Ascending aorta (tissue), 2 donors: ENCODE data around the gene AGBL1. TPM values are rescaled to one million over a fixed set of nuclear protein-coding genes. Genes with fewer than 3 reads are reported as not detected.

ENCODE experiments used
- DNase-seq, 2 donors: peaks; one replicate each; pipeline ENCODE4 v3.0.0-alpha.2; 2019; ENCODE audit warnings: low spot score in 2 of 2
- H3K27ac ChIP-seq, 2 donors: fragments of 200-600 bp; sonication (generic); one replicate each; pipeline ENCODE4 v1.5.1; 2016 to 2017; ENCODE audit warnings: mild to moderate bottlenecking in 1 of 2
- H3K27me3 ChIP-seq: fragments of 200-600 bp; sonication (generic); one replicate; pipeline ENCODE4 v1.5.1; 2017
- H3K36me3 ChIP-seq, 2 donors: fragments of 200-600 bp; sonication (generic); one replicate each; pipeline ENCODE4 v1.5.1; 2016
- H3K4me1 ChIP-seq, 2 donors: fragments of 200-600 bp; sonication (generic); one replicate each; pipeline ENCODE4 v1.5.1; 2016 to 2017; ENCODE audit warnings: mild to moderate bottlenecking in 1 of 2
- H3K4me3 ChIP-seq, 2 donors: fragments of 200-600 bp; sonication (generic); one replicate each; pipeline ENCODE4 v1.5.1; 2016 to 2017; ENCODE audit warnings: mild to moderate bottlenecking in 1 of 2
- H3K9me3 ChIP-seq, 2 donors: fragments of 200-600 bp; sonication (generic); one replicate each; pipeline ENCODE4 v1.5.1; 2016
- CTCF ChIP-seq, 3 experiments: fragments of 200-600 bp in 2 of 3; fragments of 450-650 bp in 1 of 3; sonication (generic) in 2 of 3; IDR thresholded peaks; one replicate each; pipeline ENCODE4 v1.5.1; 2016 to 2019; ENCODE audit warnings: antibody characterized with exemption in 3 of 3, mild to moderate bottlenecking in 1 of 3, moderate library complexity in 1 of 3
- intact Hi-C: fragments of 100-400 bp; cut with DNase I; formaldehyde crosslinking; loops from one replicate; pipeline ENCODE4 v1.15.1; 2023
- total RNA-seq: library from RNA; depleted of rRNA; stranded (reverse); fragments of >200 nt; gene quantifications from one replicate; pipeline ENCODE4 v1.1.0, GENCODE V29; 2016

AGBL1 gene
- total RNA-seq, 1 donor from 2014 or later: not detected

GRCh38 chr15:86919581-86919980 lies 839.9 kb downstream of the AGBL1 start:
- no peaks in the 10 kb centered on the region for H3K36me3 ChIP-seq
- TF ChIP-seq CTCF (IDR thresholded peaks at IDR 0.05): no peak
- DNase-seq: no peak
- no peaks in the 10 kb centered on the region for H3K4me1 ChIP-seq
- no peaks in the 10 kb centered on the region for H3K9me3 ChIP-seq
- H3K4me3 ChIP-seq: no peak overlapping the region
- intact Hi-C loops: loop anchor here (5.0 kb wide), 1 partner anchor 1538 kb away; no protein-coding TSS in a partner anchor
- H3K27ac ChIP-seq: no peak overlapping the region
- no peaks in the 10 kb centered on the region for H3K27me3 ChIP-seq

DNA sequence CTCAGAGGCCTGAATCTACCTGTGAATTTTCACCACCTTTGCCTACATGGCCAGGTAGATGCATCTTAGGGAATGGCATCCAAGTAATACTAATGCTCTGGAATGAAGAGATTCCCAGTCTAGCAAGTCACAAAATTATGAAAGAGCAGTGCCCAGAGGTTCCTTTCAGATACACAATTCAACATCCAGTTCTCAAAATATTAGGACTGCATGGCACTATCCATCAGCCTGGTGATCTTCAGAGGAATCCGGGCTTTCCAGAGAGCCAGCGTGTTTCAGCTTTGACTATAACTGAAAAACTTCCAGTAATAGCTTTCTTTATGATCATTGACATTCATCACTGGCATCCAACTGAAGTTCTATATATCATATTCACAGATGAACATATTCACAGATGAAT lies 849.8 kb downstream of the AGBL1 start:
- Histone ChIP-seq H3K4me1 (no peaks in the 10 kb centered on the region), H3K27me3 (no peaks in the 10 kb centered on the region)
- intact Hi-C loops: no loop called here

GRCh38 chr15:86932456-86932855 lies 852.8 kb downstream of the AGBL1 start:
- Histone ChIP-seq H3K27ac (no peak overlapping the region), H3K4me3 (no peak overlapping the region), H3K27me3 (no peaks in the 10 kb centered on the region), H3K9me3 (no peaks in the 10 kb centered on the region), H3K4me1 (no peaks in the 10 kb centered on the region), H3K36me3 (no peaks in the 10 kb centered on the region)
- intact Hi-C loops: no loop called here
- no peak for TF ChIP-seq CTCF (IDR thresholded peaks at IDR 0.05)
- no peak for DNase-seq

More for the DNA sequence above, 849.8 kb downstream of the AGBL1 start:
- Histone ChIP-seq H3K9me3 (no peaks in the 10 kb centered on the region), H3K36me3 (no peaks in the 10 kb centered on the region), H3K27ac (no peak overlapping the region), H3K4me3 (no peak overlapping the region)
- TF ChIP-seq CTCF (IDR thresholded peaks at IDR 0.05): no peak
- DNase-seq: no peak

- no peaks in the 10 kb centered on the region for H3K9me3 ChIP-seq
- H3K36me3 ChIP-seq: no peaks in the 10 kb centered on the region
- no peak for TF ChIP-seq CTCF (IDR thresholded peaks at IDR 0.05)
- DNase-seq: no peak
- H3K4me3 ChIP-seq: no peak overlapping the region
- H3K27ac ChIP-seq: no peak overlapping the region
- no peaks in the 10 kb centered on the region for H3K27me3 ChIP-seq
- H3K4me1 ChIP-seq: no peaks in the 10 kb centered on the region
- intact Hi-C loops: no loop called here
Observed at GRCh38 chr15:86935841-86936240, 856.2 kb downstream of the AGBL1 start.

GRCh38 chr15:86942285-86942684 lies 862.6 kb downstream of the AGBL1 start:
- H3K9me3 ChIP-seq: no peaks in the 10 kb centered on the region
- no peaks in the 10 kb centered on the region for H3K27me3 ChIP-seq
- TF ChIP-seq CTCF (IDR thresholded peaks at IDR 0.05): no peak
- H3K36me3 ChIP-seq: no peaks in the 10 kb centered on the region
- DNase-seq: no peak
- H3K27ac ChIP-seq: no peak overlapping the region
- H3K4me3 ChIP-seq: no peak overlapping the region
- H3K4me1 ChIP-seq: no peaks in the 10 kb centered on the region
- intact Hi-C loops: no loop called here

- TF ChIP-seq CTCF (IDR thresholded peaks at IDR 0.05): no peak
- Histone ChIP-seq H3K4me3 (no peak overlapping the region), H3K27me3 (no peaks in the 10 kb centered on the region), H3K36me3 (no peaks in the 10 kb centered on the region), H3K9me3 (no peaks in the 10 kb centered on the region), H3K27ac (no peak overlapping the region), H3K4me1 (no peaks in the 10 kb centered on the region)
- no peak for DNase-seq
- intact Hi-C loops: no loop called here
Observed at GRCh38 chr15:86948719-86949118, 869.0 kb downstream of the AGBL1 start.
